Measurements from ENCODE around the gene MORN1.

- TF ChIP-seq, protein P1, sequence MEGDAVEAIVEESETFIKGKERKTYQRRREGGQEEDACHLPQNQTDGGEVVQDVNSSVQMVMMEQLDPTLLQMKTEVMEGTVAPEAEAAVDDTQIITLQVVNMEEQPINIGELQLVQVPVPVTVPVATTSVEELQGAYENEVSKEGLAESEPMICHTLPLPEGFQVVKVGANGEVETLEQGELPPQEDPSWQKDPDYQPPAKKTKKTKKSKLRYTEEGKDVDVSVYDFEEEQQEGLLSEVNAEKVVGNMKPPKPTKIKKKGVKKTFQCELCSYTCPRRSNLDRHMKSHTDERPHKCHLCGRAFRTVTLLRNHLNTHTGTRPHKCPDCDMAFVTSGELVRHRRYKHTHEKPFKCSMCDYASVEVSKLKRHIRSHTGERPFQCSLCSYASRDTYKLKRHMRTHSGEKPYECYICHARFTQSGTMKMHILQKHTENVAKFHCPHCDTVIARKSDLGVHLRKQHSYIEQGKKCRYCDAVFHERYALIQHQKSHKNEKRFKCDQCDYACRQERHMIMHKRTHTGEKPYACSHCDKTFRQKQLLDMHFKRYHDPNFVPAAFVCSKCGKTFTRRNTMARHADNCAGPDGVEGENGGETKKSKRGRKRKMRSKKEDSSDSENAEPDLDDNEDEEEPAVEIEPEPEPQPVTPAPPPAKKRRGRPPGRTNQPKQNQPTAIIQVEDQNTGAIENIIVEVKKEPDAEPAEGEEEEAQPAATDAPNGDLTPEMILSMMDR (IDR thresholded peaks at IDR 0.05), result no peak
- no peak for TF ChIP-seq EP300 (IDR thresholded peaks at IDR 0.05)
- TF ChIP-seq POLR2AphosphoS5 (IDR thresholded peaks at IDR 0.05), result no peak
- TF ChIP-seq POLR2A (IDR thresholded peaks at IDR 0.05), result no peak
Observed at GRCh38 chr1:2430592-2430973, 39.2 kb upstream of the MORN1 start.
